ENCODE results near the gene TBC1D14. TPM values are rescaled to one million over a fixed set of nuclear protein-coding genes. Genes with fewer than 3 reads are reported as not detected.

Gene TBC1D14
- total RNA-seq, 1 donor from 2014 or later: 36.7 TPM

DNA sequence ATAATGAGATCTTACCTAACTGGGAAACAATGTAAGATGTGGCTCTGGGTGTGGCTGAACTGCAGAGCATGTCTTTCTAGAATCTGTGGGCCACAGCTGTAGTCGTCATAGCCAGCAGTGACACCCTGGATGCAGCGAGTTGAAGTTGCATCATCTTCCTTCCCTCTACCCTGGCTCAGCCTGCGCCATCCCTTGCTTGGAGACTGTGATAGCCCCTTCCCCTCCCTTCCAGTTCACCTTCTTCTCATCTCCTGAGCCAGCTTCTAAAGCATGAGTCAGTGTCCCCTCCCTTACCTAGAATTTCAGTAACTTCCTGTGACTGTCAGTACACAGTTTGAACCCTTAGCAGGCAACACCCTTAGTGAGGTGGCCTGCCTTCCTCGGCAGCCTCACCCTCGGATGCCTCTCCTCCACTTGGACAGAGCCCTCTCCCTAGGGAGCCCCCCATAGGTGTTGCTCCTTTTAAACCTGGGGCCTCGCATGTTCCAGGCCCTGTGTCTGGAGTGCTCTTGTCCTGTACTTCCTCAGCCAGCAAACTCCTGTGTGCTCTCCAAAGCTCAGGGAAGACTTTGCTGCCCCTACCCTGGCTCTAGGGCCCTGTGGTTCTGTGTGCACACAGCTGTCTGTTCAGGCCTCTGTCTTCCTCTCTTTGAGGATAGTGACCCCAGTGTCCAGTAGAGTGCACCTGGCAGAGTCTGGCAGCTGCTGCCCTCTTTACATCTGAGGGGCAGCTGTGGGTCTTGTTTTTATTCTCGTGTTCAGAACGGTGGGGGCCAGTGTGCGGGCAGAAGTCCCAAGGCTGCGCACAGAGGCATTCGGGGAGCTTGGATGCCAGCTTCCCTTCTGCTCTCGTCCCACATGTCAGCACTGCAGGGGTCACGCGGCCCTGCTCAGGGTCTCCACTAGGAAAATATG, 89.8 kb downstream of the TBC1D14 start:
- no peak for DNase-seq (ENCODE audit: low read depth, low spot score)

GRCh38 chr4:7000421-7001176, 91.0 kb downstream of the TBC1D14 start:
- DNase-seq (ENCODE audit: low read depth, low spot score): no peak

GRCh38 chr4:7001271-7001670, 91.6 kb downstream of the TBC1D14 start:
- DNase-seq (ENCODE audit: low read depth, low spot score): no peak

DNA sequence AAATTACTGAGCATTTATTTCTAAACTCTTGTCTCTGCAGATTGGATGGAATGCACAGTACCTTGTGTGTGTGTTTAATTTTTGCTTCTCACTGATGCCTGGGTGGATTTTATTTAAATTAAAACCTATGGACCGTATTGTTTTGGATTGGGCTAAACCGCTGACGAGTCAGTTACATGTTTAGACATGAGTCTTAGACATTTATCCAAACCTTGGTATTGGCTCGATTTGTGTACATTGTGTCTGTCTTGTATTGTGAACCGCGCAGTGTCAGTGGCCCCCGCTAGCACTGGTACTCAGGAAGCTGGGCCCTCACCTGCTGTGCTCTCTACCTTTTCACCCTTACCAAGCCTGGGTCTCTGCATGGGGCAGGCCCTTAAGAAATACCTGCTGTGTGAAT, 92.7 kb downstream of the TBC1D14 start:
- no peak for DNase-seq (ENCODE audit: low read depth, low spot score)

- no peak for DNase-seq (ENCODE audit: low read depth, low spot score)
These were observed 93.7 kb downstream of the TBC1D14 start for GRCh38 chr4:7003176-7003878.

- DNase-seq (ENCODE audit: low read depth, low spot score): no peak
These were observed 94.2 kb downstream of the TBC1D14 start for GRCh38 chr4:7003879-7004240.

GRCh38 chr4:7004331-7004730, 94.7 kb downstream of the TBC1D14 start:
- no peak for DNase-seq (ENCODE audit: low read depth, low spot score)

GRCh38 chr4:7005571-7005970, 95.9 kb downstream of the TBC1D14 start:
- DNase-seq (ENCODE audit: low read depth, low spot score): no peak

GRCh38 chr4:7006411-7006810, 96.8 kb downstream of the TBC1D14 start:
- DNase-seq (ENCODE audit: low read depth, low spot score): no peak

GRCh38 chr4:7007142-7007907, 97.7 kb downstream of the TBC1D14 start:
- no peak for DNase-seq (ENCODE audit: low read depth, low spot score)

- DNase-seq (ENCODE audit: low read depth, low spot score): no peak
These were observed 98.3 kb downstream of the TBC1D14 start for GRCh38 chr4:7007944-7008343.

DNA sequence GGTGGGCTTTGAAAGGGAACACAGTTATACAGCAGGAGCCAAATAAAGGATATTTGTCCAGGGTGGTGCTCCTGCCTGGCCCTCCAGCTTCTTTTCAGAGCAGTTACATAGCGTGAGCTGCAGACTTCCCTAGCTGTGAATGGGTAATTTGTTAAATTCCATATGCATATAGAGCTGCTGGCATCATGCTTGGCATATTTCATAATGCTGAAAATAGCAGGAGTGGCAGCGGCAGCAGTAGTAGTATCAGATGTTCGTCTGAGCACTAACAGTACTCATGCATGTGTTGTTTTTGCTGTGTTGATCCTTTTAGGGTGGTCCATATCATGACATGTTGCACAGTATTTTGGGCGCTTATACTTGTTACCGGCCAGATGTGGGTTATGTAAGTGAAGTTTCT, 99.9 kb downstream of the TBC1D14 start:
- no peak for DNase-seq (ENCODE audit: low read depth, low spot score)

DNA sequence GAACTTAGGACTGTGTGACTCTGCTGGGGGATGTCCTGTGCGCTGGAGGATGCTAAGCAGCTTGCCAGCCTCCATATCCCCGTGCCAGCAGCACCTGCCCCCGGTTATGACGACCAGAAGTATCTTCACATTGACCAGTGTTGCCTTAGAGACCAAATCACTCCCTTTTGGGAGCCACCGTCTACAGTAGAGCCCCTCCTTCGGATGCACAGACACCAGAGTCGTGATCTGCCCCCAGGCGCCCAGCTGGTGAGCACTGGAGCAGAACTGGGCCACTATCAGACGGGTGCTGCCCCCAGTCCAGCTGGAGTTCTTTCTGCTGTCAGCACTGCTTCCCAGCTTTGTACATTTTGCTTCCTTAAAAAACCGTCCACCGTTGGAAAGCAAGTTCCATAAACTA, 103.5 kb downstream of the TBC1D14 start:
- DNase-seq (ENCODE audit: low read depth, low spot score): no peak

- no peak for DNase-seq (ENCODE audit: low read depth, low spot score)
These were observed 105.2 kb downstream of the TBC1D14 start for GRCh38 chr4:7014815-7015214.

- DNase-seq (ENCODE audit: low read depth, low spot score): no peak
These were observed 105.9 kb downstream of the TBC1D14 start for GRCh38 chr4:7015383-7016035.

DNA sequence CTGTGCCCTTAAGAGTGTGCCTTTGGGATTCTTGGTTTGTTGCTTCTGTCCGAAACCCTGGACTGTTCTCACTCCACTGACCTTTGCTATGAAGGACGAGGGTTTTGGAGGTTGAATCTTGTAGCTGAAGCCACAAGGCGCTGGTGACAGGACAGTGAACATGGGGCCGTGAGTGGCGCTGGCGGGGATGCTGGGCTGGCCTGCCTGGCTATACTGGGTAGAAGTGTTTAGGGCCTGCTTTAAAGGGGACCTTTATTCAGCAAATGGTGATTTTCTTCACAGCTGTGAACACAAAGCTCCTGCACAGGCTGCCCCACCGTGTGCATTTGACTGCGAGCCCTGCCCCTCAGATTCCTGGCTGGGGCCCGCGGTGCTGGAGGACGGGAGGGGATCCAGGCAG, 106.5 kb downstream of the TBC1D14 start:
- DNase-seq (ENCODE audit: low read depth, low spot score): no peak

- no peak for DNase-seq (ENCODE audit: low read depth, low spot score)
These were observed 106.9 kb downstream of the TBC1D14 start for GRCh38 chr4:7016512-7016911.

DNA sequence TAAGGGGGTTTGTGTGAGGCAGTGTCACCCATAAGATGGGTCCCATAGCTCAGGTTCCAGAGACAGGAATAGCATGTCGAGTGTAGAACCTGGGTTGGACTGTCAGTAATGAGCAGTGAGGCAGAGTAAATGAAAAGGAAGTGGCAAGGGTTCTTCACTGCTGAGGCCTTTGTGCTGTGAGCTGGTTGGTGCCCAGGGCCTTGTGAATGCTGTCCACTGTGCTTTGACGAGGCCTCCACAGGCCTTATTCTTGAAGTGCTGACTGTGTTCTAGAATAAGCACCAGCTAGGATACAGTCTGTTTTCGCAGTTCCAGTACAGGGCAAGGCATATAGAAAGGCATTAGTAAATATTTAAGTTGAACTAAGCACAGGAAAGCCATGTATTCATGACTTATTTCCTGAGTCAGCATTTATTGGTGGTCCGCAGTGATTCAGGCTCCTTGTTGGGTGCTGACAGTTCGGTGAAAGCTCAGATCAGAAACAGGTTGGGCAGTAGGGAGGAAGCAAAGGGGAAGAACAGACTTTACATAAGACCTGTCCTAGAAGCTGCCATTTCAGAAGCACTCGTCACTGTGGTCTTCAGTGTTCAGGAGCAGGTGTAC, 107.9 kb downstream of the TBC1D14 start:
- no peak for DNase-seq (ENCODE audit: low read depth, low spot score)

GRCh38 chr4:7018281-7018680, 108.7 kb downstream of the TBC1D14 start:
- no peak for DNase-seq (ENCODE audit: low read depth, low spot score)

- DNase-seq (ENCODE audit: low read depth, low spot score): no peak
These were observed 109.7 kb downstream of the TBC1D14 start for GRCh38 chr4:7019367-7019766.
